HT1080 (cell line): ENCODE measurements around the gene MAN2A2. TPM values are rescaled to one million over a fixed set of nuclear protein-coding genes. Genes with fewer than 3 reads are reported as not detected.
"Not testable (repeated sequence)": the region's sequence is repeated elsewhere in the genome, so short reads cannot be mapped to it uniquely, and the experiment has no call there.

Source experiments
- DNase-seq: peaks from one replicate; pipeline ENCODE4 v3.0.0-alpha.2; 2015; ENCODE audit warnings: low read depth
- total RNA-seq: library from RNA; depleted of rRNA; stranded (reverse); fragments of >200 nt; shearing (Covaris generic); gene quantifications from 2 replicates; pipeline ENCODE4 v1.2.3, GENCODE V29; 2014

The MAN2A2 gene
- total RNA-seq, 1 experiment from 2014 or later, result 12.5 TPM

GRCh38 chr15:90883976-90884718 lies 19.0 kb upstream of the MAN2A2 start, which contains the start of gene FES:
Gene FES, plus strand, starts transcription at chr15:90884504. Its CDS starts 542 bp downstream, at chr15:90885046.
- DNase-seq, result no peak

- no peak for DNase-seq
These were observed 18.2 kb upstream of the MAN2A2 start for GRCh38 chr15:90884719-90885431.

DNA sequence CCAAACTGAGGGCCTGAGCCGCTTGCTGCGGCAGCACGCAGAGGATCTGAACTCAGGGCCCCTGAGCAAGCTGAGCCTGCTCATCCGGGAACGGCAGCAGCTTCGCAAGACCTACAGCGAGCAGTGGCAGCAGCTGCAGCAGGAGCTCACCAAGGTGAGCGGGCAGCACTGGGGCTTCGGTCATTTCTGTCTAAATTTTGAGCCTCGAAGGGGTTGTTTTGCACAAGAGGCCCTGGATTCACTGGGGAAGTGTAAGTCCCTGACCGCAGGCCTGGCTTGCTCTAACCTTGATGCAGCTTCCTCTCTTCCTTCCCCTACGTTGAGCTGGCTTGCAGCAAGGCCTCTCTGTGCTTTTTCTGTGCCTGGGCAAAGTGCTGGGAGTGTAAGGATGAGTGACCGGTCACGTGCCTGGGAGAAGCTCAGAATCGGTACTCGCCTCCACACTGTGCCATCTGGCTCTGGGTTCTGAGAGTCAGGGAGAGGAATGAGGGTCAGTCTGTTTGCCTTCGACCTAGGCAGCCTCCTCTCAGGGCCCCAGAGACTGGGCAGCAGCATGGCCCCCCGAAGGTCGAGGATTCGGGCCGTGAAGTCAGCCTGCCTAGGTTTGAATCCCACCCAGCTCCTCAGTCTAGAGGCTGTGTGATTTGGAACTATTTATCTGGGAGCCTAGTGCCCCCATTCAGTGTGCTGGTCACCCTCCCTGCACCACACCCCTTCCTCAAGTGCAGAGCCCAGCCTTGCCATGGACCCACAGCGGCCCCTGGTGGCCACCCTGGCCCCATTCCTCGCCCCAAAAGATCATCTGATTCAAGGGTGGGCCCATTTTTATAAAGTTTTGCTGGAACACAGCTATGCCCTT lies 17.4 kb upstream of the MAN2A2 start:
- DNase-seq, result peak; percentile 58

DNA sequence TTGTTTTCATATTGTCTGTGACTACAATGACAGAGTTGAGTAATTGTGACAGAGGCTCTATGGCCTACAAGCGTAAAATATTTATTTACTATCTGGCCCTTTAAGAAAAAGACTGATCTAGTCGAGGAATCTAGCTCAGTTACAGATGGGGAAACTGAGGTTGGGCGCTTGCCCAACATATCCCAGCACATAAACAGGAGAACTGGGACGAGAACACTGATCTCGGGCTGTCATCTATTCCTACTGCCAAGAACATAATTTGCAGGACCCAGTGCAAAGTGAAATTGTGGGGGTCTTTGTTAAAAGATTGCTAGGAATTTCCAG lies 16.8 kb upstream of the MAN2A2 start:
- DNase-seq, result no peak

- DNase-seq, result no peak
These were observed 16.0 kb upstream of the MAN2A2 start for GRCh38 chr15:90887037-90887481.

GRCh38 chr15:90889313-90889730 lies 13.8 kb upstream of the MAN2A2 start:
- DNase-seq, result no peak

- no peak for DNase-seq
These were observed 13.2 kb upstream of the MAN2A2 start for GRCh38 chr15:90889736-90890456.

GRCh38 chr15:90890839-90891238 lies 12.3 kb upstream of the MAN2A2 start:
- no peak for DNase-seq

DNA sequence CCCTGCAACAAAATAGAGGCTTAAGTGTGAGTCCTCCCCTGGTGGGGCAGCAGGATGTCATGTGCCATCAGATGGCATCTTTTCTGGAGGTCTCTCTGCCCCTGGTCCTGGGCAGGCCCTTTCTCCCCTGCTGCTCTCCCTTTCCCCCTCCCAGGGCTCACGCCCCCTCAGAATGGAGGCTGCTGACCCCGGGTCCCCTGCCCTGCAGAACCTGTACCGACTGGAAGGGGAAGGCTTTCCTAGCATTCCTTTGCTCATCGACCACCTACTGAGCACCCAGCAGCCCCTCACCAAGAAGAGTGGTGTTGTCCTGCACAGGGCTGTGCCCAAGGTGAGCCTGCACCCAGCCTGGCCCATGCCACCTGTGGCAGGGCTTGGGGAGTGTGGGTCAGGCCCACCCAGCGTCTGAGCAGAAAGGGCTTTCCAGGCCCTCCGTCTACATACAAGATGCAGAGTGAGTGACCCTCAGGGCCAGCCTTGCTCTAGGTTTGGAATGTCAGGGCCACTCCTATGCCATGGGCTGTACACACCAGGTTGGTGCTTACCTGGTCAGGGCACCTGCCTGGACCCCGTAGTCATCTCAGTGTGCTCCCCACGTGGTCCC lies 11.7 kb upstream of the MAN2A2 start:
- DNase-seq, result no peak

DNA sequence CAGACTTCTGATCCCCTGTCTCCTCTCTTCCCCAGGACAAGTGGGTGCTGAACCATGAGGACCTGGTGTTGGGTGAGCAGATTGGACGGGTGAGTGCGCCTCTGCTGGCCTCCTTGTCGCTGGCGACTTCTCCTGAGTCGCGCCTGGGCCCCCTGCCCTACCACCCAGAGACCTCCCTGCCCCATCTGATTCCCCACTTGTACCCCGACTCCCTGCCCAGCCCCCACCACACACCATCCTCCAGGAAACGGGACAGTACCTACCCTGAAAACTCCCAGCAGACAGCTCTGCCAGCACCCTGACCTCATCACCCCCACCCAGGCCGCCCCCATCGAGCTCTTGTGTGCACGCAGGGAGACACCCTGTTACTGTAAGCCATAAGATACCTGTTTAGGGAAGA lies 11.1 kb upstream of the MAN2A2 start:
- DNase-seq, result no peak

- no peak for DNase-seq
These were observed 10.5 kb upstream of the MAN2A2 start for GRCh38 chr15:90892498-90893174.

DNA sequence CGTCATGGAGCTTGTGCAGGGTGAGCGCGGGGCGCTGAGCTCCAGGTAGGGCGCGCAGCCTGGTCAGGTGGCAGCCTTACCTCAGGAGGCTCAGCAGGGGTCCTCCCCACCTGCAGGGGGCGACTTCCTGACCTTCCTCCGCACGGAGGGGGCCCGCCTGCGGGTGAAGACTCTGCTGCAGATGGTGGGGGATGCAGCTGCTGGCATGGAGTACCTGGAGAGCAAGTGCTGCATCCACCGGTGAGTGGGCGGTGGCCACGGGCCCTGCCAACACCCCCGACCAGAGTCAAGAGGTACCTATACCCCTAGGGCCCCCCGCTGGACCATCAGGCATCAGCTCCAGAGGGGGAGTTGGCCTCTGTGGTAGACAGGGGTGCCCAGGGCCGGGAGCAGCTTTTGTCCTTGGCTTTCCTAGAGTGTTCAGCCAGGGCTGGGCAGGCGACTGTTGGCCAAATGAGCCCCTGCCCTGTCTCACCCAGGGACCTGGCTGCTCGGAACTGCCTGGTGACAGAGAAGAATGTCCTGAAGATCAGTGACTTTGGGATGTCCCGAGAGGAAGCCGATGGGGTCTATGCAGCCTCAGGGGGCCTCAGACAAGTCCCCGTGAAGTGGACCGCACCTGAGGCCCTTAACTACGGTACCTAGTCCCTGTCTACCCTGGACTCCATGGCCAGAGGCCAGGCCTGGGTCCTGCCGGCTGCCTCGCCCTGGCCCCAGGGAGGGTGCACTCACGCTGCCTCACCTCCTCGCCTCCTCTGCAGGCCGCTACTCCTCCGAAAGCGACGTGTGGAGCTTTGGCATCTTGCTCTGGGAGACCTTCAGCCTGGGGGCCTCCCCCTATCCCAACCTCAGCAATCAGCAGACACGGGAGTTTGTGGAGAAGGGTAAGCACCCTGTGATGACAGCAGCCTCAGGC lies 9.7 kb upstream of the MAN2A2 start:
- DNase-seq, result peak; percentile 32

DNA sequence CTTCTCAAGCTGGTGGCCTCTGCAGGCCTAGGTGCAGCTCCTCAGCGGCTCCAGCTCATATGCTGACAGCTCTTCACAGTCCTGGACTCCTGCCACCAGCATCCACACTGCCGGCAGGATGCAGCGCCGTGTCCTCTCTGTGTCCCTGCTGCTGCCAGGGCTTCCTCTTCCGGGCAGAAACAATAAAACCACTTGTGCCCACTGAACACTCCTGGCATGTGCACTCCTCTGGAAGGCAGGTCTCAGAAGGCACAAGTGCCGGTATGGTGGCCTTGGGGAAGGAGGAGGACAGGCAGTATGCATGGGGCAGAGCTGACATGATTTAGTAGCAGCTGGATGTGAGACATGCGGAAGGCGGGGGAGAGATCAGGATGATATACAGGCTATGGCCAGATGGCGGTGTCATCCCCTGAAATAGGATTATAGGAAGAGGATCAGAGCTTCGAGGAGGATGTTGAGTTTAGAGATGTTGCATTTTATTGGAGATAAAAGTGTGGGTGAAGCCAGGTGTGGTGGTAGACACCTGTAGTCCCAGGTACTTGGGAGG lies 7.5 kb upstream of the MAN2A2 start:
- no peak for DNase-seq

DNA sequence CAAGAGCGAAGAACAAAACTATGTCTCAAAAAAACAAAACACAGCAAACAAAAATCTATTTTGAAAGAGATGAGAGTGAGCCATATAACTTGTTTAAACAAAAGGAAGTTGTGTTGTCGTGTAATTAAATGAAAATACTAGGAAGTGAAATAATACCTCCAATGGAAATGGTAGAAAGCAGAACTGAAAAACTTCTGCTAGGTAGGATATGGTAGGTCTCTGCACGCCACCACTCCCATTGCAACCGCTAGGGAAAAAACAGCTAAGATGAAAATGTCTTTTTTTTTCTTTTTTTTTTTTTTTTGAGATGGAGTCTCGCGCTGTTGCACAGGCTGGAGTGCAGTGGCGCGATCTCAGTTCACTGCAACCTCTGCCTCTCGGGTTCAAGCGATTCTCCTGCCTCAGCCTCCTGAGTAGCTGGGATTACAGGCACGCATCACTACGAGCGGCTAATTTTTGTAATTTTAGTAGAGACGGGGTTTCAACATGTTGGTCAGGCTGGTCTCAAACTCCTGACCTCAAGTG lies 5.9 kb upstream of the MAN2A2 start:
- not testable (repeated sequence) for DNase-seq

DNA sequence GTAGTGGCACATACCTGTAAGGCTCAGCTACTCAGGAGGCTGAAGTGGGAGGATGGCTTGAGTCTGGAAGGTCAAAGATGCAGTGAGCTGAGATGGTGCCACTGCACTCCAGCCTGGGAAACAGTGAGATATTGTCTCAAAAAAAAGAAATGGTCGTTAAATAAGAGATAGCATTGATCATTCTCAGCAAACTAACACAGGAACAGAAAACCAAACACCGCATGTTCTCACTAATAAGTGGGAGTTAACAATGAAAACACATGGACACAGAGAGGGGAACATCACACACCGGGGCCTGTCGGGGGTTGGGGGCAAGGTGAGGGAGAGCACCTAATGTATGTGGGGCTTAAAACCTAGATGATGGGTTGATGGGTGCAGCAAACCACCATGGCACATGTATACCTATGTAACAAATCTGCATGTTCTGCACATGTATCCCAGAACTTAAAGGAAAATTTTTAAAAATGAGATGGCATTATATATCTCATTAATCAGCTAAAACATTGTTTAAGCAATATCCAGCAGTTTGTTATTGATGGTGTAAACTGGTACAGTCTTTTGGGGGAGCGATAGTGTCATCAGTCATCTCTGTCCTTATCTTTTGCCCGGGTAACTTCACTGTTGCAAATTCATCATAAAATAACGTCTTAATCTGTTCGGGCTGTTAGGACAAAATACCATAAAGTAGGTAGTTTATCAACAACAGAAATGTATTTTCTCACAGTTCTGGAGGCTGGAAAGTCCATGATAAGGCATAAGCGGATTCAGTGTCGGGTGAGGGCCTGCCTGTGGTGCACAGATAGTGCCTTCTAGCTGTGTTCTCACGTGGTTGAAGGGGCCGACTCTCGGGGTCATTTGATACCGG lies 1.7 kb upstream of the MAN2A2 start:
- no peak for DNase-seq

- peak; percentile 75 for DNase-seq
These were observed 862 bp upstream of the MAN2A2 start for GRCh38 chr15:90902040-90902839.
